ENCODE data around the gene TNIP2. TPM values are rescaled to one million over a fixed set of nuclear protein-coding genes. Genes with fewer than 3 reads are reported as not detected.
A peak's percentile ranks its signal among the peaks of the same experiment; 100 is the strongest.

The TNIP2 gene
- total RNA-seq, 6 donors from 2014 or later: 39.4 to 87.1 (median 60.1) TPM

GRCh38 chr4:2746891-2747695 is 9.0 kb downstream of the TNIP2 start:
- peaks cover 10 to 64% (median 50%) of the 10 kb centered on the region in 4 donors for H3K36me3 ChIP-seq

GRCh38 chr4:2745981-2746806 is 9.9 kb downstream of the TNIP2 start:
- peaks cover 13 to 25% (median 24%) of the 10 kb centered on the region in 4 donors for H3K4me1 ChIP-seq
- WGBS, 2 donors: 64% methylated on average over 18 to 21 of the region's 21 CpGs
- no peaks in the 10 kb centered on the region for H3K27me3 ChIP-seq
- no peak for TF ChIP-seq CTCF (IDR thresholded peaks at IDR 0.05)
- TF ChIP-seq POLR2AphosphoS5 (IDR thresholded peaks at IDR 0.05): peak; percentile 43 to 50
- no peak for TF ChIP-seq POLR2A (IDR thresholded peaks at IDR 0.05)
- TF ChIP-seq EP300 (IDR thresholded peaks at IDR 0.05): no peak
- peak; percentile 50 to 73 for DNase-seq
- peaks cover 10 to 71% (median 57%) of the 10 kb centered on the region in 4 donors for H3K36me3 ChIP-seq
- peak; percentile 42 to 74 for ATAC-seq (ENCODE audit: low FRiP score in 2 of 2)
- H3K27ac ChIP-seq: peak overlapping the region; percentile 36 to 66 (median 60)
- H3K4me3 ChIP-seq: no peak overlapping the region
- no peaks in the 10 kb centered on the region for H3K9me3 ChIP-seq

More at GRCh38 chr4:2746891-2747695, 9.0 kb downstream of the TNIP2 start:
- Histone ChIP-seq H3K27ac (peak overlapping the region; percentile 25 to 66 (median 60)), H3K4me3 (no peak overlapping the region), H3K4me1 (peaks cover 13 to 27% (median 24%) of the 10 kb centered on the region in 4 donors), H3K27me3 (no peaks in the 10 kb centered on the region), H3K9me3 (no peaks in the 10 kb centered on the region)
- DNase-seq (no peak), ATAC-seq (ENCODE audit: low FRiP score in 2 of 2) (no peak)
- 78 to 89% methylated on average over 10 to 16 of the region's 16 CpGs for WGBS, 2 donors
- TF ChIP-seq POLR2A (IDR thresholded peaks at IDR 0.05): no peak
- no peak for TF ChIP-seq CTCF (IDR thresholded peaks at IDR 0.05)
- TF ChIP-seq EP300 (IDR thresholded peaks at IDR 0.05): no peak
- no peak for TF ChIP-seq POLR2AphosphoS5 (IDR thresholded peaks at IDR 0.05)

GRCh38 chr4:2745516-2745915 is 10.6 kb downstream of the TNIP2 start:
- no peak overlapping the region for H3K4me3 ChIP-seq
- no peaks in the 10 kb centered on the region for H3K27me3 ChIP-seq
- H3K4me1 ChIP-seq: peaks cover 13 to 20% (median 18%) of the 10 kb centered on the region in 4 donors
- H3K9me3 ChIP-seq: no peaks in the 10 kb centered on the region
- peak overlapping the region; percentile 36 to 65 (median 46) for H3K27ac ChIP-seq
- peaks cover 10 to 71% (median 57%) of the 10 kb centered on the region in 4 donors for H3K36me3 ChIP-seq
- DNase-seq (no peak), ATAC-seq (ENCODE audit: low FRiP score in 2 of 2) (no peak)
- TF ChIP-seq CTCF (IDR thresholded peaks at IDR 0.05): no peak
- no peak for TF ChIP-seq POLR2AphosphoS5 (IDR thresholded peaks at IDR 0.05)
- no peak for TF ChIP-seq EP300 (IDR thresholded peaks at IDR 0.05)
- TF ChIP-seq POLR2A (IDR thresholded peaks at IDR 0.05): no peak
- 95 to 98% methylated on average over 5 of the region's 5 CpGs for WGBS, 2 donors

- H3K36me3 ChIP-seq: peaks cover 10 to 71% (median 57%) of the 10 kb centered on the region in 4 donors
- H3K27ac ChIP-seq: no peak overlapping the region
- ATAC-seq (ENCODE audit: low FRiP score in 2 of 2): no peak
- DNase-seq: peak in 1 of 2 donors; percentile 73
- TF ChIP-seq EP300 (IDR thresholded peaks at IDR 0.05) (no peak), CTCF (IDR thresholded peaks at IDR 0.05) (no peak), POLR2A (IDR thresholded peaks at IDR 0.05) (no peak), POLR2AphosphoS5 (IDR thresholded peaks at IDR 0.05) (no peak)
- H3K4me3 ChIP-seq: no peak overlapping the region
- H3K9me3 ChIP-seq: no peaks in the 10 kb centered on the region
- no peaks in the 10 kb centered on the region for H3K27me3 ChIP-seq
- WGBS, 2 donors: 95 to 96% methylated on average over 23 to 28 of the region's 28 CpGs
- peaks cover 13 to 20% (median 18%) of the 10 kb centered on the region in 4 donors for H3K4me1 ChIP-seq
Measured at GRCh38 chr4:2744576-2745270, 11.4 kb downstream of the TNIP2 start.

Data from upper lobe of left lung (tissue), 6 donors.